VCaP (cell line): ENCODE results near the gene CFAP74.
"Not testable (repeated sequence)": the region's sequence is repeated elsewhere in the genome, so short reads cannot be mapped to it uniquely, and the experiment has no call there.

Source experiments
- H3K27ac ChIP-seq: fragments of 450-650 bp; 2 replicates; pipeline ENCODE4 v1.5.1; 2017
- TF ChIP-seq, protein P1 (sequence below): fragments of 450-650 bp; conservative IDR thresholded peaks from 2 replicates; pipeline ENCODE4 v1.5.1; 2017; ENCODE audit warnings: mild to moderate bottlenecking, moderate library complexity

The CFAP74 gene

DNA sequence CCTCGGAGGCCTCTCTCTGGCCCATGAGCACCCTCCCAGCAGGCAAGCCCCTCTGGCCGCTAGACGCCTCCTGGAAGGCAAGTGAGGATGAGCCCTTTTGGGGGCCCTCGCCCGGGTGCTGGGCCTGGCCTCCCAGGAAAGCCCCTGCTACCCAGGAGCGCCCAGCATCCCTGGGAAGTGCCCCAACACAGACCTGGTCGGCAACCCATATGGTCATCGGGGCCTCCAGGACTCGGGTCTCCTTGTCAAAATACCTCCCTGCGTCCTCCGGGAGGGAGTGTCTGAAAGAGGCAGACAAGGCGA is 63.5 kb downstream of the CFAP74 start:
- H3K27ac ChIP-seq, result no peak overlapping the region
- TF ChIP-seq, protein P1, sequence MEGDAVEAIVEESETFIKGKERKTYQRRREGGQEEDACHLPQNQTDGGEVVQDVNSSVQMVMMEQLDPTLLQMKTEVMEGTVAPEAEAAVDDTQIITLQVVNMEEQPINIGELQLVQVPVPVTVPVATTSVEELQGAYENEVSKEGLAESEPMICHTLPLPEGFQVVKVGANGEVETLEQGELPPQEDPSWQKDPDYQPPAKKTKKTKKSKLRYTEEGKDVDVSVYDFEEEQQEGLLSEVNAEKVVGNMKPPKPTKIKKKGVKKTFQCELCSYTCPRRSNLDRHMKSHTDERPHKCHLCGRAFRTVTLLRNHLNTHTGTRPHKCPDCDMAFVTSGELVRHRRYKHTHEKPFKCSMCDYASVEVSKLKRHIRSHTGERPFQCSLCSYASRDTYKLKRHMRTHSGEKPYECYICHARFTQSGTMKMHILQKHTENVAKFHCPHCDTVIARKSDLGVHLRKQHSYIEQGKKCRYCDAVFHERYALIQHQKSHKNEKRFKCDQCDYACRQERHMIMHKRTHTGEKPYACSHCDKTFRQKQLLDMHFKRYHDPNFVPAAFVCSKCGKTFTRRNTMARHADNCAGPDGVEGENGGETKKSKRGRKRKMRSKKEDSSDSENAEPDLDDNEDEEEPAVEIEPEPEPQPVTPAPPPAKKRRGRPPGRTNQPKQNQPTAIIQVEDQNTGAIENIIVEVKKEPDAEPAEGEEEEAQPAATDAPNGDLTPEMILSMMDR, result no peak

DNA sequence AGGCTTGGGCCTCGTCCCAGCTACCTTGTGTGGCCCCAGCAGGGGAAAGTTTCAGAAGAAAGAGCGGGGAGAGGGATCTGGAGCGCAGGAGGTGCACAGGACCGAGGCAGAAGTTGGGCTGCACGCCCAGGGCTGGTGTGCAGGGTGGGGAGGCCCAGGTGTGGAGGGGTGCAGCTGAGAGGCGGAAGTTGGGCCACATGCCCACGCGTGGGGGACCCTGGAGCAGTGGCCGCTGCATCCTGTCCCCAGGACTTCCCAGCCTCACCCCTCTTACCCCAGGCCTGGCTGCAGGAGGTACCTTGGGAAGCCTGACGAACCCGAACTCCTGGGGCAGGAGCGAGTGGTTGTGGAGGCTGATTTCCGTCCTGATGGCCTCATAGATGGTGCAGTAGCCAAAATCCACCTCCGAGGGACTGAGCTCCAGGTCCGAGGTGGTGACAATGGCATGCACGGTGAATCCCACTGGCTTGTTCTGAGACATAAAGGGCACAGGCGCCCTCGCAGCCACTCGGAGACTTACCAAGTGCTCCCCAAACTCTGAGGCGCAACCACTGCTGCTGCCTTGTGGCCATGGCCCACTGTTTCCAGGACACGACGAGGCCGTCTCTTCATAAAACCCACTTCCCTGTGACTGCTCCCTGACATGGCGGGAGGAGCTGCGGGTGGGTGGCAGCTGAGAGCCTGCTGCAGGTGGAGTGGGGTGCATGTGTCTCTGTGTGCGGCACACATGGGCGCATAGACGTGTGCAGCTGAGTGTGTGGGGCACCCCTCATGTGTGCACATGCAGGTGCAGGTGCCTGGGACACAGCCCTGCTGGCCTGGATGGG is 64.1 kb downstream of the CFAP74 start:
- TF ChIP-seq, protein P1, result no peak
- H3K27ac ChIP-seq, result no peak overlapping the region

DNA sequence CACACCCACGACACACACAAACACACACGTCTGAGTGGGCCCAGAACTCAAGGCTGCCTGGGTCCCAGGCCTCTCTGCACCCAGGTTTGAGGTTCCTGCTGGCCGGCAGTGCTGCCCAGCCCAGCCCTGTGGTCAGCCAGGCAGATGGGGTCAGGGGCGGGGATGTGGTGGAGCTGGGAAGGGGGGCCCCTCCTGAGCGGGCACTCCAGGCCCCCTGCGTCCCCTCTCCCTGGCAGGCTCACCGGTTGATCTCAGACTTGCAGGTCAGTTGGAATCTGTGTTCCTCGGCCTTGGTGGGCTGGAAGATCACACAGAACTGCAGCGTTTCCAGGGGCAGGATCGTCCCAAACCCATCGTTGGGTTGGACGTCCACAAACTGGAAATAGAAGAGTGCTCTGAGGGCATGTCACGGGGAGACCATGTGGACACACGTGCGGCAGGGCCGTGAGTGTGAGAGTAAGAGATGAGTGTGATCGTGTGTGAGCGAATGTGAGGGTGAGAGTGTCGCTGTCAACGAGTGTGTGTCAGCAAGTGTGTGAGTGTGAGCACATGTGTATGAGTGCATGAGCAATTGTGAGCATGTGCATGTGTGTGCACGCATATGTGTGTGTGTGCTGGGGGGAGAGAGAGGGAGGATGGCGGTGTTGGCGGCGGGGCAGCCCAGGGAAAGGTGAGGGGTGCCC is 64.8 kb downstream of the CFAP74 start:
- TF ChIP-seq, protein P1, result no peak

DNA sequence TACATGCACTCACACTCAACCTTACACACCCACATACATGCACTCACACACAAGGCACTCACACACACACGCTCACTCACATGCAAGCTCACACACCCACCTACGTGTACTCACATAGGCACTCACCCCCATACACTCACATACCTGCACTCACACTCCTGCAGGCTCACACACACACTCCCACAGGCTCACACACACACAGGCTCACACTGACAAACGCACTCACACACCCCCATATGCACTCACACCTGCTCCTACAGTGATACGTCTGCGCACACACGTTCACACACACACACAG is 65.4 kb downstream of the CFAP74 start:
- TF ChIP-seq, protein P1, result no peak
- no peak overlapping the region for H3K27ac ChIP-seq

More for the DNA sequence above, 64.8 kb downstream of the CFAP74 start:
- no peak overlapping the region for H3K27ac ChIP-seq

DNA sequence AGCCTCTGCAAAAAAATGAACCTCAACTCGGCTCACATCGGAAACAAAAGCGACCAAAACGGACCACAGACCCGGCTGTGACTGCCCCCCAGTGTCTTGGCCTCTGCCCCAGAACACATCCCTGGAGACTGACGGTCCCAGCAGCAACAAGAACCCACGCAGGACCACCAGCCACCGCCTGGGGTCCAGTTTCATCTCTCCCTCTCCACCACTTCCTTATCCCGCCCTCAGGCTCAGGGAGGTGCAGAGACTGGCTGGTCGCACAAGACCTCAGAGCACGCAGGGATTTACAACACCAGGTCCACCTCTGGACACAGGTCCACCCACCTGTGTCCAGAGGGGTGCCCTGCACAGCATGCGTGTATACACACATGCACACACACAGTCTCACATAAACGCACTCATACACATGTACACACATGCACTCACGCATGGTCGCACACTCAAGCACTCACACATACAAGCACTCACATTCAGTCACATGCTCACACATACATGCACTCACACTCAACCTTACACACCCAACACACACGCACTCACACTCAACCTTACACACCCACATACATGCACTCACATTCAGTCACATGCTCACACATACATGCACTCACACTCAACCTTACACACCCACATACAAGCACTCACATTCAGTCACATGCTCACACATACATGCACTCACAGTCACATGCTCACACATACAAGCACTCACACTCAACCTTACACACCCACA is 65.9 kb downstream of the CFAP74 start:
- TF ChIP-seq, protein P1, result no peak
- H3K27ac ChIP-seq, result no peak overlapping the region

DNA sequence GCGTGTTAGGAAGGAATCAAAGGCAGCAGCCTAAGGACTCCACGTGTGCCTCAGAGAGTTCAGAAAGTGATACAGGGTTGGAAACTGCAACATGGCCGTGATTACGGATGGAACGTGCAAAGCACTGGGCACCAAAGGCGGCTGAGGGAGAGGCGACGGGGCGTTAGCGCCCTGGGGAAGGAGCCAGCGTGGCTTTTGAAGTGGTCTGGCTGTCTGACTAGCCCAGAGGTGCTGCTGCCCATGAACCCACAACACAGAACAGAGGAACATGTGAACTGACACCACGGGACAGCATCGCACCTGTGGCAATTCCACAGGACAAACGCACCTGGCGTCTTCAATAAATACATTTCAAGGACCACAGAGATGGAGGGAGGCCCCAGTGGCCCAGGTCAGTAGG is 66.5 kb downstream of the CFAP74 start:
- TF ChIP-seq, protein P1, result no peak
- H3K27ac ChIP-seq, result no peak overlapping the region

DNA sequence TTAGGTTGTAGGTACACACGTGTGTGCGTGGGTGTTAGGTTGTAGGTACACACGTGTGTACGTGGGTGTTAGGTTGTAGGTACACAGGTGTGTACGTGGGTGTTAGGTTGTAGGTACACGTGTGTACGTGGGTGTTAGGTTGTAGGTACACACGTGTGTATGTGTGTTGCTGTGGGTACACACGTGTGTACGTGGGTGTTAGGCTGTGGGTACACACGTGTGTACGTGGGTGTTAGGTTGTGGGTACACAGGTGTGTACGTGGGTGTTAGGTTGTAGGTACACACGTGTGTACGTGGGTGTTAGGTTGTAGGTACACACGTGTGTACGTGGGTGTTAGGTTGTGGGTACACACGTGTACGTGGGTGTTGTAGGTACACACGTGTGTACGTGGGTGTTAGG is 68.7 kb downstream of the CFAP74 start:
- not testable (repeated sequence) for H3K27ac ChIP-seq
